AG04449 (cell line): ENCODE measurements around the gene SEMA5B.

Experiments used
- CTCF ChIA-PET: fragments of 350-600 bp; formaldehyde crosslinking; extraction: SDS; loops from one replicate; lab custom pipeline; 2021; ENCODE audit warnings: antibody characterized with exemption; lab: Yijun Ruan, JAX
- POLR2A ChIA-PET: fragments of 400-600, 350-600 bp; formaldehyde crosslinking; extraction: SDS; loops from one replicate; lab custom pipeline; 2020; ENCODE audit warnings: antibody characterized with exemption, inconsistent platforms; lab: Yijun Ruan, JAX
- DNase-seq: peaks from one replicate; pipeline ENCODE4 v3.0.0-alpha.2; 2010; ENCODE audit warnings: low read depth, low spot score
- H3K4me3 ChIP-seq: 2 replicates; pipeline ENCODE4 v1.5.1; 2011; ENCODE audit warnings: low read depth, mild to moderate bottlenecking, control low read depth, low read length
- TF ChIP-seq, protein P1 (sequence below): IDR thresholded peaks from one replicate; pipeline ENCODE4 v1.5.1; 2011; ENCODE audit warnings: mild to moderate bottlenecking, moderate library complexity, low read length, control low read depth, inconsistent platforms; ENCODE audit not compliant: insufficient read depth; ENCODE audit errors: missing control alignments

The SEMA5B gene

DNA sequence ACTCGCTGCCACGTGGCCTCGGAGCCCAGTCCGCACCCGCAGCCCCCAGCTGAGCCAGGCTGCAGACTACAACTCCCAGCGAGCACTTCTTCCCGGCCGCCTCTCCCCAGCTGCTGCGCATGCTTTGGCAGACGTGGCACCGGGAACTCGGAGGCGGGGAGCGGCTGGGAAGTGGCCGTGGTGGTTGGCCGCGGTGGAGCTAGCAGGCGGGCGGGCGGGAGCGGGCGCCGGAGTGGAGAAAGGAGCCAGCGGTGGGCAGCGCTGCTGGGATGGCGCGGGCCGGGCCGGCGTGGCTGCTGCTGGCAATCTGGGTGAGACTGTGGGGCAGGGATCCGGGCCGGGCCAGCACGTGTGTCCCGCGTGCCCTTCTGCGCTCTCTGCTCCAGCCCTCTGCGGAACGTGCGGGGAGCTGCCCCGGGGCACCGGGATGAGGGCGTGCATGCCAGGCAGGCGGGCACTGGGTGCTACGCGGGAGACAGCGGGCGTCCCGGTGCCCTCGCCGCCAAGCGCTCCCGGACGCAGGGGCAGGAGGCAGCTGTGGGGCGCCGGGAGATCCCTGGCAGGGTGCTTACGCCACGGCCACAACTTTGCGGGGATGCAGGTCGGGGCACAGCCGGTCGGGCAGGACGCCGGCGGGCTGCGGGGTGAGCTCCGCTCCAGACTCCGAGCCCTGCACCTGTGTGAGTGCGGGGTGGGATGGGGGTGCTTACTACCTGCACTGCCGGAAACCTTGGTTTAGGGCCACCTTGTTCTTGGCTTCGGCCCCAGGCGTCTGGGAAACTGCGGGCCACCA, 39.5 kb upstream of the SEMA5B start, which contains the start of gene PDIA5:
Gene PDIA5, plus strand, starts transcription at position 130 of the 793 bp plus-strand sequence. Its CDS starts 140 bp downstream, at position 270.
- ChIA-PET CTCF (interaction anchor here (1.2 to 1.4 kb wide), 4 partner anchors 9 to 125 kb away, joined by 3 to 7 read pairs (median 4); partner anchors contain the start of gene SEMA5B), POLR2A (interaction anchor here (0.7 to 1.8 kb wide), 2 partner anchors 9 to 105 kb away, joined by 3 to 8 read pairs; no protein-coding TSS in a partner anchor)
- peak within 1 kb of the TSS; percentile 93 for H3K4me3 ChIP-seq
- DNase-seq, result peak; percentile 34
- TF ChIP-seq, protein P1, sequence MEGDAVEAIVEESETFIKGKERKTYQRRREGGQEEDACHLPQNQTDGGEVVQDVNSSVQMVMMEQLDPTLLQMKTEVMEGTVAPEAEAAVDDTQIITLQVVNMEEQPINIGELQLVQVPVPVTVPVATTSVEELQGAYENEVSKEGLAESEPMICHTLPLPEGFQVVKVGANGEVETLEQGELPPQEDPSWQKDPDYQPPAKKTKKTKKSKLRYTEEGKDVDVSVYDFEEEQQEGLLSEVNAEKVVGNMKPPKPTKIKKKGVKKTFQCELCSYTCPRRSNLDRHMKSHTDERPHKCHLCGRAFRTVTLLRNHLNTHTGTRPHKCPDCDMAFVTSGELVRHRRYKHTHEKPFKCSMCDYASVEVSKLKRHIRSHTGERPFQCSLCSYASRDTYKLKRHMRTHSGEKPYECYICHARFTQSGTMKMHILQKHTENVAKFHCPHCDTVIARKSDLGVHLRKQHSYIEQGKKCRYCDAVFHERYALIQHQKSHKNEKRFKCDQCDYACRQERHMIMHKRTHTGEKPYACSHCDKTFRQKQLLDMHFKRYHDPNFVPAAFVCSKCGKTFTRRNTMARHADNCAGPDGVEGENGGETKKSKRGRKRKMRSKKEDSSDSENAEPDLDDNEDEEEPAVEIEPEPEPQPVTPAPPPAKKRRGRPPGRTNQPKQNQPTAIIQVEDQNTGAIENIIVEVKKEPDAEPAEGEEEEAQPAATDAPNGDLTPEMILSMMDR, result no peak

DNA sequence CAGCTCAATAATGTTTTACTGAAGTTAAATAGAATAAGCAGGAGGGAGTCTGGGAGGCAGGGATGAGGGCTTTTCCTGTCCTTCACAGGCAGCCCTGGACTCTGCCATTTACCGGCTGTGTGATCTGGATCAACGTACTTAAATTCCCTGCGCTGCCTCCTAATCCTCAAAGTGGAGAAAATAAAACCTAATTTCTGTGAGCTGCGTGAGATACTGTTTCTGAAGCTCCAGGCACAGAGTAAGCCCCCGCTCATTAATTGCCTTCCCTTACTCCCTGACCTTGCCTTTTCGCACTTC, 39.0 kb upstream of the SEMA5B start:
- TF ChIP-seq, protein P1, result no peak
- ChIA-PET CTCF (interaction anchor here (0.8 to 1.3 kb wide), 5 partner anchors 9 to 124 kb away, joined by 3 to 5 read pairs (median 3); partner anchors contain the start of gene SEMA5B), POLR2A (interaction anchor here (0.7 to 1.8 kb wide), 2 partner anchors 10 to 106 kb away, joined by 3 to 8 read pairs; no protein-coding TSS in a partner anchor)
- no peak for DNase-seq
- peak overlapping the region; percentile 93 for H3K4me3 ChIP-seq

- no peak overlapping the region for H3K4me3 ChIP-seq
- DNase-seq, result no peak
- TF ChIP-seq, protein P1, result no peak
- POLR2A ChIA-PET, result no interaction called here
- CTCF ChIA-PET, result interaction anchor here (0.7 kb wide), 1 partner anchor 122 kb away, joined by 3 read pairs; no protein-coding TSS in a partner anchor
These were observed 37.4 kb upstream of the SEMA5B start for GRCh38 chr3:123064914-123065313.

GRCh38 chr3:123064506-123064905, 36.9 kb upstream of the SEMA5B start:
- ChIA-PET POLR2A (no interaction called here), CTCF (no interaction called here)
- TF ChIP-seq, protein P1, result no peak
- DNase-seq, result no peak
- H3K4me3 ChIP-seq, result no peak overlapping the region

DNA sequence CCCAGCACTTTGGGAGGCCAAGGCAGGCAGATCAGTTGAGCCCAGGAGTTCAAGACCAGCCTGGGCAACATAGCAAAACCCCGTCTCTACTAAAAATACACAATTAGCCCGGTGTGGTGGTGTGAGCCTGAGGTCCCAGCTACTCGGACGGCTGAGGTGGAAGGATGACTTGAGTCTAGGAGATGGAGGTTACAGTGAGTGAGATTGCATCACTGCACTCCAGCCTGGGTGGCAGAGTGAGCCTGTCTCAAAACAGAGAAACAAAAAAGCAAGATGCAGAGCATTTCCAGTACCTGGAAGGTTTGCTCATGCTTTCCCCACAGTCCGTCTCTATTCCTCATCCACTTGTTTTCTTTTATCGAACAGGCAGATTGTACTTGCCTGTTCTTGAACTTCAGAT, 35.5 kb upstream of the SEMA5B start:
- H3K4me3 ChIP-seq, result no peak overlapping the region
- ChIA-PET POLR2A (interaction anchor here (0.6 kb wide), 1 partner anchor 51 kb away, joined by 3 read pairs; no protein-coding TSS in a partner anchor), CTCF (no interaction called here)
- TF ChIP-seq, protein P1, result no peak
- no peak for DNase-seq

GRCh38 chr3:123061856-123062255, 34.3 kb upstream of the SEMA5B start:
- ChIA-PET CTCF (no interaction called here), POLR2A (no interaction called here)
- H3K4me3 ChIP-seq, result no peak overlapping the region
- no peak for DNase-seq
- TF ChIP-seq, protein P1, result no peak
